Fibroblast of villous mesenchyme (primary cell): ENCODE measurements around the gene ADPRM. TPM values are rescaled to one million over a fixed set of nuclear protein-coding genes. Genes with fewer than 3 reads are reported as not detected.

Experiments
- DNase-seq: peaks from one replicate; pipeline ENCODE4 v3.0.0-alpha.2; 2010; ENCODE audit warnings: low read depth
- H3K4me3 ChIP-seq: 2 replicates; pipeline ENCODE4 v1.5.1; 2011; ENCODE audit warnings: low read depth, mild to moderate bottlenecking, low read length
- CTCF ChIP-seq: IDR thresholded peaks from 2 replicates; pipeline ENCODE4 v1.5.1; 2012; ENCODE audit warnings: low read depth, mild to moderate bottlenecking, low read length; ENCODE audit not compliant: insufficient read depth
- total RNA-seq: library from RNA; depleted of rRNA; stranded (reverse); fragments of >200 nt; gene quantifications from 2 replicates; pipeline ENCODE4 v1.2.3, GENCODE V29; 2012

ADPRM gene
- total RNA-seq, 1 donor = 10.8 TPM

DNA sequence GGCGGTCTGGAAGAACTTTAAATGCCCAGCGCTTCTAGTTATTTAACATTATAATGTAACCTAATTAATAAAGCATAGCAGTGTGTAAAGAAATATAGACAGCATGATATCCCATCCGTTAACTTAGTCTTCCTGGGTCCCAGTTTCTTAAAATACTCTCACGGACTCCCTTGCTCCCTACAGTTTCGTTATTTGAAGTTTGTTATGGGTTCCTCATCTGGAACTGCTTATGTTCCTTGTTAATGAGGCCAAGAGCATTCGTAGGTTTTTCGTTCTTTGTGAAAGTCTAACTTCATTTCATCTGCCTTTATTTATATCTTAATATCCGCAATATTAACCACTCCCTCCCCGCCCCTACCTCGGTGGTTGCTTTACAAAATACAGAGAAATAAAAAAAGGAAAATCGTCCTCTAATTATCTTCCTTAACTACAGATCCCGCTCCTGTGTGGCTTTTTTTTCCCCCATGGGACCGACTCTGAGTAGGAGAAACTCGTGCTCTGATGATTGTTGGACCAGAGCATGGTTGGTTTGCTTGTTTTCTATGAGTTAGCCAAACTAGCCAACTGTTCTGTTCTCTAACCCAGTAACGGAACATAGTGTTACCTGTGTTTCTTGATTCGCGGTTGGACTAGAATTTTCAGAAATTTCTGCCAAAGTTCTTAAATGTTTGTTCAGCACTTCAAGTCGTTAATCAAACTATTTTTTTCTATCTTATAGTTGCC is 863 bp downstream of the ADPRM start:
- H3K4me3 ChIP-seq = peak overlapping the region; percentile 92
- TF ChIP-seq CTCF = no peak
- DNase-seq = peak; percentile 53

- no peak for TF ChIP-seq CTCF
- DNase-seq = peak; percentile 80
- no peak overlapping the region for H3K4me3 ChIP-seq
Observed at GRCh38 chr17:10699856-10700255, 2.5 kb downstream of the ADPRM start.

- peak; percentile 81 for DNase-seq
- H3K4me3 ChIP-seq = no peak overlapping the region
- no peak for TF ChIP-seq CTCF
Observed at GRCh38 chr17:10702574-10702973, 5.2 kb downstream of the ADPRM start.

GRCh38 chr17:10705727-10706126 is 8.3 kb downstream of the ADPRM start:
- H3K4me3 ChIP-seq = no peak overlapping the region
- no peak for DNase-seq
- no peak for TF ChIP-seq CTCF

DNA sequence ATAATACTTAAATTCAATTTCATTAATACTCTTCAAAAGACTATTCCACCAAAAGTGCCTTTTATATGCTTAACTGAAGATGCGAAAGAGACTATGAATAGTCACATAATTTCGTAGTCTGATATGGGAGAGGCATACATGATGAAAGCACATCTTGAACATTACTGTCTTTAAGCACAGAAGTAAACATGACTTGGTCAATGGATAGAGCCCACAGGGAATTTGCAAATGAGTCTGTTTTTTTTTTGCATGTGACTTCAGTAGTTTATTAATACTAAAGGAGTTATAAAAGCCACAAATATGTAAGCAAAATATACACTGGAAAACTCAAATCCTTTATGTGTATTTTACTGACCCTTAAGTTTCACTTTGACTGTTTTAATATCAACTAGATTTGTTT is 15.9 kb downstream of the ADPRM start:
- peak; percentile 83 for DNase-seq
- TF ChIP-seq CTCF = no peak
- H3K4me3 ChIP-seq = no peak overlapping the region

- DNase-seq = no peak
- no peak for TF ChIP-seq CTCF
Observed at GRCh38 chr17:10716218-10716617, 18.8 kb downstream of the ADPRM start.

GRCh38 chr17:10718547-10718946 is 21.2 kb downstream of the ADPRM start:
- DNase-seq = no peak
- no peak overlapping the region for H3K4me3 ChIP-seq
- no peak for TF ChIP-seq CTCF

More at GRCh38 chr17:10716218-10716617, 18.8 kb downstream of the ADPRM start:
- H3K4me3 ChIP-seq = no peak overlapping the region
